Subcutaneous adipose tissue (tissue), 4 donors: Measurements from ENCODE around the gene PCDHGA1. TPM values are rescaled to one million over a fixed set of nuclear protein-coding genes. Genes with fewer than 3 reads are reported as not detected.

Experiments
- CTCF ChIP-seq: fragments of 450-650 bp; IDR thresholded peaks from one replicate; pipeline ENCODE4 v1.5.1; 2016; ENCODE audit warnings: low read depth, mild to moderate bottlenecking, control low read depth, antibody characterized with exemption, moderate library complexity
- total RNA-seq, 4 donors: library from RNA; depleted of rRNA; stranded (reverse); fragments of >200 nt; gene quantifications; one replicate each; pipeline ENCODE4 v1.1.0, GENCODE V29; 2016

Gene PCDHGA1
- total RNA-seq, 4 donors from 2014 or later = under 0.01 to 0.38 (median 0.33) TPM

DNA sequence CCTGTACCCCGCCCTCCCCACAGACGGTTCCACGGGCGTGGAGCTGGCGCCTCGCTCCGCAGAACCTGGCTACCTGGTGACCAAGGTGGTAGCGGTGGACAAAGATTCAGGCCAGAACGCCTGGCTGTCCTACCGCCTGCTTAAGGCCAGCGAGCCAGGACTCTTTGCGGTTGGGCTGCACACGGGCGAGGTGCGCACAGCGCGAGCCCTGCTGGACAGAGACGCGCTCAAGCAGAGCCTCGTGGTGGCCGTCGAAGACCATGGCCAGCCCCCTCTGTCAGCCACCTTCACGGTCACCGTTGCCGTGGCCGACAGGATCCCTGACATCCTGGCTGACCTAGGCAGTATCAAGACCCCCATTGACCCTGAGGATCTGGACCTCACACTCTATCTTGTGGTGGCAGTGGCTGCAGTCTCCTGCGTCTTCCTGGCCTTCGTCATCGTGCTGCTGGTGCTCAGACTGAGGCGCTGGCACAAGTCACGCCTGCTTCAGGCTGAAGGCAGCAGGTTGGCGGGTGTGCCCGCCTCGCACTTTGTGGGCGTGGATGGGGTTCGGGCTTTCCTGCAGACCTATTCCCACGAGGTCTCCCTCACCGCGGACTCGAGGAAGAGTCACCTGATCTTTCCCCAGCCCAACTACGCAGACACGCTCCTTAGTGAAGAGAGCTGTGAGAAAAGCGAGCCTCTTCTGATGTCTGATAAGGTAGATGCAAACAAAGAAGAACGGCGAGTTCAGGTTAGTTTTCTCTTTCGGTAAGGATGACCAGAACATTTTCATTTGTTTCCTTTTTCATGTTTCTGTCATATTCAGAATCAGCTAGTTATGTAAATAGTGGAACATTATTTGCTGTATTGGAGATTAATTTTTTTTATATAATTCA is 35.9 kb downstream of the PCDHGA1 start:
- no peak for TF ChIP-seq CTCF

GRCh38 chr5:141369994-141370848 is 39.9 kb downstream of the PCDHGA1 start, which contains the start of gene PCDHGB3:
Gene PCDHGB3, plus strand, starts transcription at chr5:141370242. Its CDS starts 153 bp downstream, at chr5:141370395.
- no peak for TF ChIP-seq CTCF

DNA sequence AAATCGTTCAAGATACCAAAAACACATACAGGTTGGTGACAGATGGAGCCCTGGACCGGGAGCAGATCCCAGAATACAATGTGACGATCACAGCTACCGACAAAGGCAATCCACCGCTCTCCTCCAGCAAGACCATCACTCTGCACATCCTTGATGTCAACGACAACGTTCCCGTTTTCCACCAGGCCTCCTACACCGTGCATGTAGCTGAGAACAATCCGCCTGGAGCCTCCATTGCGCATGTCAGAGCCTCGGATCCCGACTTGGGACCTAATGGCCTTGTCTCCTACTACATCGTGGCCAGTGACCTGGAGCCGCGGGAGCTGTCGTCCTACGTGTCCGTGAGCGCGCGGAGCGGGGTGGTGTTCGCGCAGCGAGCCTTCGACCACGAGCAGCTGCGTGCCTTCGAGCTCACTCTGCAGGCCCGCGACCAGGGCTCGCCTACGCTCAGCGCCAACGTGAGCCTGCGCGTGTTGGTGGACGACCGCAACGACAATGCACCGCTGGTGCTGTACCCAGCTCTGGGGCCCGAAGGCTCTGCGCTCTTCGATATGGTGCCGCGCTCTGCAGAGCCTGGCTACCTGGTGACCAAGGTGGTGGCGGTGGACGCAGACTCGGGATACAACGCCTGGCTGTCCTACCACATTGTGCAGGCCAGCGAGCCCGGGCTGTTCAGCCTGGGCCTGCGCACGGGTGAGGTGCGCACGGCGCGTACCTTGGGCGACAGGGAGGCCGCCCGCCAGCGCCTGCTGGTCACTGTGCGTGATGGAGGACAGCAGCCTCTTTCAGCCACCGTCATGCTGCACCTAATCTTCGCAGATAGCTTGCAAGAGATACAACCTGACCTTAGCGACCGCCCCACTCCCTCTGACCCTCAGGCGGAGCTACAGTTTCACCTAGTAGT is 41.5 kb downstream of the PCDHGA1 start:
- no peak for TF ChIP-seq CTCF

DNA sequence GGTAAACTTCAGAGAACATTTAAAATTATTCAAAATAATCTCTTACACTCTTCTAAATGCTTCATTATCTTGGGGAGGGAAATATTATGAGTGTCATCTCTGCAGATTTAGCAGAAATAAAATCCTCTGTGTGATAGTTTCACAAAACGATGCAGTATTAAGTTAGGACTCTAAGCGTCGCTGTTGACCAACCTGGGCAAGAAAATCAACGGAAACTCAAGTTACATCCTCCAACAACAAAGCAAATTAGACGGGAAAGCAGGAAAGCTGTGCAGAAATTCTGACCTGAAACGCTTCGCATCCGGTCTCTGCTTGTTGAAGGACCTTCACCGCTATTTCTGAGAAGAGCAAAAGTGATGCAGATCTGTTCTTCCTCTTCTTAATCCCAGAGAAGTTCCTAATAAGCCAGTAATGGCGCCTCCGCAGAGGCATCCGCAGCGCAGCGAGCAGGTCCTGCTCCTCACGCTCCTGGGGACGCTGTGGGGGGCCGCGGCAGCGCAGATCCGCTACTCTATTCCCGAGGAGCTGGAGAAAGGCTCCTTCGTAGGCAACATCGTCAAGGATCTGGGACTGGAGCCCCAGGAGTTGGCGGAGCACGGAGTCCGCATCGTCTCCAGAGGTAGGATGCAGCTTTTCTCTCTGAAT is 43.5 kb downstream of the PCDHGA1 start, which contains the start of gene PCDHGA6:
Gene PCDHGA6 (plus strand): TSS at position 219 of the 645 bp plus-strand sequence. CDS start 193 bp downstream, at position 412.
- no peak for TF ChIP-seq CTCF

- no peak for TF ChIP-seq CTCF
Measured at GRCh38 chr5:141374627-141375026, 44.3 kb downstream of the PCDHGA1 start.

- no peak for TF ChIP-seq CTCF
Measured at GRCh38 chr5:141382469-141383294, 52.4 kb downstream of the PCDHGA1 start, which contains the start of gene PCDHGA7. Gene PCDHGA7, plus strand, starts transcription at chr5:141382742. Its CDS starts 158 bp downstream, at chr5:141382900.
